Liver (tissue), 9 donors: ENCODE results near the gene CDC42SE2. TPM values are rescaled to one million over a fixed set of nuclear protein-coding genes. Genes with fewer than 3 reads are reported as not detected.

Source experiments
- DNase-seq: peaks from one replicate; pipeline ENCODE4 v3.0.0-alpha.2; 2017; ENCODE audit warnings: low spot score
- H3K27ac ChIP-seq, 2 donors: one replicate each; pipeline ENCODE4 v1.7.0; 2013; ENCODE audit warnings: inconsistent platforms in 2 of 2, low read length in 2 of 2, control low read depth in 1 of 2, low read depth in 1 of 2, mild to moderate bottlenecking in 1 of 2
- H3K27me3 ChIP-seq, 4 donors: one replicate each; pipeline versions ENCODE4 v1.6.1 to v1.7.0; 2013; ENCODE audit warnings: low read length in 3 of 4, inconsistent platforms in 1 of 4, mild to moderate bottlenecking in 1 of 4, moderate library complexity in 1 of 4; ENCODE audit not compliant: control insufficient read depth in 4 of 4, insufficient read depth in 4 of 4
- H3K36me3 ChIP-seq, 4 donors: one replicate each; pipeline versions ENCODE4 v1.6.1 to v1.7.0; 2013; ENCODE audit warnings: low read length in 3 of 4, mild to moderate bottlenecking in 3 of 4, low read depth in 1 of 4, moderate library complexity in 1 of 4; ENCODE audit not compliant: control insufficient read depth in 4 of 4, insufficient read depth in 3 of 4
- H3K4me1 ChIP-seq, 4 donors: one replicate each; pipeline versions ENCODE4 v1.6.1 to v1.7.0; 2013; ENCODE audit warnings: low read length in 3 of 4, mild to moderate bottlenecking in 3 of 4, moderate library complexity in 1 of 4; ENCODE audit not compliant: control insufficient read depth in 4 of 4, insufficient read depth in 4 of 4
- H3K4me3 ChIP-seq, 3 donors: one replicate each; pipeline versions ENCODE4 v1.6.1 to v1.7.0; 2013; ENCODE audit warnings: low read length in 3 of 3, control low read depth in 1 of 3, low read depth in 1 of 3, mild to moderate bottlenecking in 1 of 3
- H3K9ac ChIP-seq, 2 donors: one replicate each; pipeline ENCODE4 v1.7.0; 2013; ENCODE audit warnings: low read length in 2 of 2, mild to moderate bottlenecking in 2 of 2, moderate library complexity in 2 of 2, control low read depth in 1 of 2, low read depth in 1 of 2
- H3K9me3 ChIP-seq, 4 donors: one replicate each; pipeline versions ENCODE4 v1.6.1 to v1.7.0; 2013; ENCODE audit warnings: low read length in 3 of 4; ENCODE audit not compliant: control insufficient read depth in 4 of 4
- ATF3 ChIP-seq: IDR thresholded peaks from 2 replicates; pipeline ENCODE4 v1.6.1; 2016; ENCODE audit warnings: antibody characterized with exemption
- CTCF ChIP-seq: fragments of 150-350 bp; IDR thresholded peaks from 2 replicates; pipeline ENCODE4 v1.5.1; 2017; ENCODE audit warnings: improper control_type of control experiment, low read depth, low read length; ENCODE audit not compliant: missing input control
- EGR1 ChIP-seq, 2 donors: IDR thresholded peaks; 2 replicates each; pipeline ENCODE4 v1.6.1; 2016 to 2018; ENCODE audit warnings: antibody characterized with exemption in 2 of 2, low read depth in 2 of 2
- FOXA1 ChIP-seq: IDR thresholded peaks from 2 replicates; pipeline ENCODE4 v1.6.1; 2016; ENCODE audit warnings: antibody characterized with exemption
- FOXA2 ChIP-seq: IDR thresholded peaks from 2 replicates; pipeline ENCODE4 v1.6.1; 2016; ENCODE audit warnings: antibody characterized with exemption
- GABPA ChIP-seq, 2 donors: IDR thresholded peaks in 1 of 2; conservative IDR thresholded peaks in 1 of 2; 2 replicates each; pipeline ENCODE4 v1.6.1; 2016; ENCODE audit warnings: antibody characterized with exemption in 2 of 2, mild to moderate bottlenecking in 1 of 2, moderate library complexity in 1 of 2
- HNF4A ChIP-seq, 2 donors: conservative IDR thresholded peaks; 2 replicates each; pipeline ENCODE4 v1.6.1; 2016; ENCODE audit warnings: antibody characterized with exemption in 2 of 2, mild to moderate bottlenecking in 2 of 2
- HNF4G ChIP-seq: IDR thresholded peaks from 2 replicates; pipeline ENCODE4 v1.6.1; 2016; ENCODE audit warnings: antibody characterized with exemption
- JUND ChIP-seq, 2 donors: IDR thresholded peaks; 2 replicates each; pipeline ENCODE4 v1.6.1; 2016; ENCODE audit warnings: antibody characterized with exemption in 2 of 2
- MAX ChIP-seq: IDR thresholded peaks from 2 replicates; pipeline ENCODE4 v1.6.1; 2016; ENCODE audit warnings: antibody characterized with exemption
- NR2F2 ChIP-seq: IDR thresholded peaks from 2 replicates; pipeline ENCODE4 v1.6.1; 2016; ENCODE audit warnings: antibody characterized with exemption
- RAD21 ChIP-seq, 2 donors: IDR thresholded peaks; 2 replicates each; pipeline ENCODE4 v1.6.1; 2016; ENCODE audit warnings: antibody characterized with exemption in 2 of 2, mild to moderate bottlenecking in 2 of 2
- REST ChIP-seq: IDR thresholded peaks from 2 replicates; pipeline ENCODE4 v1.6.1; 2016; ENCODE audit warnings: antibody characterized with exemption, mild to moderate bottlenecking
- RXRA ChIP-seq, 2 donors: IDR thresholded peaks; 2 replicates each; pipeline ENCODE4 v1.6.1; 2017 to 2018; ENCODE audit warnings: antibody characterized with exemption in 2 of 2, mild to moderate bottlenecking in 1 of 2
- SP1 ChIP-seq: IDR thresholded peaks from 2 replicates; pipeline ENCODE4 v1.6.1; 2018; ENCODE audit warnings: antibody characterized with exemption, mild to moderate bottlenecking
- YY1 ChIP-seq: IDR thresholded peaks from 2 replicates; pipeline ENCODE4 v1.6.1; 2016; ENCODE audit warnings: antibody characterized with exemption, mild to moderate bottlenecking
- ZBTB33 ChIP-seq: IDR thresholded peaks from 2 replicates; pipeline ENCODE4 v1.6.1; 2016; ENCODE audit warnings: antibody characterized with exemption
- WGBS: extraction: QIAGEN DNeasy Blood & Tissue Kit; methylation state at CpG from one replicate; pipeline ENCODE4 v1.1.7; 2013; 5-methylcytosine and 5-hydroxymethylcytosine counted together
- polyA plus RNA-seq, 2 donors: library from polyadenylated mRNA; stranded (reverse) in 1 of 2; unstranded in 1 of 2; fragments of 200-250 nt in 1 of 2; fragments of >200 nt in 1 of 2; fragmentation: Nextera tagmentation in 1 of 2; extraction: Ambion mirVana in 1 of 2; gene quantifications; one replicate each; pipeline versions ENCODE4 v1.2.1 to v1.2.3, GENCODE V29; 2013 to 2015
- total RNA-seq, 2 donors: library from RNA; depleted of rRNA; stranded (reverse); fragments of >200 nt; gene quantifications; one replicate each; pipeline ENCODE4 v1.2.3, GENCODE V29; 2014
- donor health status: healthy.
- donor health status: healthy.
- donor health status: healthy.
- donor health status: healthy.
- donor health status: healthy.

CDC42SE2 gene
- total and polyA plus RNA-seq, 4 donors: 7.8 to 31.7 (median 17.0) TPM

GRCh38 chr5:131239686-131240085, 24.2 kb upstream of the CDC42SE2 start:
- Histone ChIP-seq H3K4me1 (no peaks in the 10 kb centered on the region), H3K27ac (no peak overlapping the region), H3K27me3 (no peaks in the 10 kb centered on the region), H3K9me3 (no peaks in the 10 kb centered on the region), H3K36me3 (no peaks in the 10 kb centered on the region), H3K9ac (no peak overlapping the region), H3K4me3 (no peak overlapping the region)
- no peak for DNase-seq
- WGBS: 84% methylated on average over 1 of the region's 1 CpG
- TF ChIP-seq HNF4A (conservative IDR thresholded peaks at IDR 0.05) (no peak), JUND (IDR thresholded peaks at IDR 0.05) (no peak), YY1 (no peak), EGR1 (IDR thresholded peaks at IDR 0.05; ENCODE audit: low read depth in 2 of 2) (no peak), FOXA1 (no peak), HNF4G (no peak), MAX (no peak), REST (no peak), ATF3 (no peak), ZBTB33 (no peak), CTCF (no peak), FOXA2 (no peak), RXRA (IDR thresholded peaks at IDR 0.05) (no peak), GABPA (IDR thresholded peaks at IDR 0.05 in 1 of 2, conservative IDR thresholded peaks at IDR 0.05 in 1 of 2) (no peak), NR2F2 (no peak), SP1 (no peak)

- Histone ChIP-seq H3K4me3 (no peak overlapping the region), H3K9ac (no peak overlapping the region), H3K27ac (no peak overlapping the region), H3K4me1 (no peaks in the 10 kb centered on the region), H3K36me3 (no peaks in the 10 kb centered on the region), H3K9me3 (peaks cover 0 to 3% (median 1%) of the 10 kb centered on the region in 4 donors), H3K27me3 (no peaks in the 10 kb centered on the region)
- DNase-seq: no peak
- TF ChIP-seq SP1 (no peak), FOXA1 (no peak), MAX (no peak), ATF3 (no peak), EGR1 (IDR thresholded peaks at IDR 0.05; ENCODE audit: low read depth in 2 of 2) (no peak), HNF4A (conservative IDR thresholded peaks at IDR 0.05) (no peak), REST (no peak), CTCF (no peak), NR2F2 (no peak), HNF4G (no peak), RAD21 (IDR thresholded peaks at IDR 0.05) (no peak)
Measured at GRCh38 chr5:131242728-131243255, 21.1 kb upstream of the CDC42SE2 start.
